ENCODE results near the gene CHI3L1.

The CHI3L1 gene

GRCh38 chr1:203133970-203134725 is 52.4 kb downstream of the CHI3L1 start:
- no peak for DNase-seq (ENCODE audit: low read depth)

- DNase-seq (ENCODE audit: low read depth) = no peak
These were observed 54.8 kb downstream of the CHI3L1 start for GRCh38 chr1:203131548-203132200.

GRCh38 chr1:203130358-203130985 is 56.0 kb downstream of the CHI3L1 start:
- no peak for DNase-seq (ENCODE audit: low read depth)

DNA sequence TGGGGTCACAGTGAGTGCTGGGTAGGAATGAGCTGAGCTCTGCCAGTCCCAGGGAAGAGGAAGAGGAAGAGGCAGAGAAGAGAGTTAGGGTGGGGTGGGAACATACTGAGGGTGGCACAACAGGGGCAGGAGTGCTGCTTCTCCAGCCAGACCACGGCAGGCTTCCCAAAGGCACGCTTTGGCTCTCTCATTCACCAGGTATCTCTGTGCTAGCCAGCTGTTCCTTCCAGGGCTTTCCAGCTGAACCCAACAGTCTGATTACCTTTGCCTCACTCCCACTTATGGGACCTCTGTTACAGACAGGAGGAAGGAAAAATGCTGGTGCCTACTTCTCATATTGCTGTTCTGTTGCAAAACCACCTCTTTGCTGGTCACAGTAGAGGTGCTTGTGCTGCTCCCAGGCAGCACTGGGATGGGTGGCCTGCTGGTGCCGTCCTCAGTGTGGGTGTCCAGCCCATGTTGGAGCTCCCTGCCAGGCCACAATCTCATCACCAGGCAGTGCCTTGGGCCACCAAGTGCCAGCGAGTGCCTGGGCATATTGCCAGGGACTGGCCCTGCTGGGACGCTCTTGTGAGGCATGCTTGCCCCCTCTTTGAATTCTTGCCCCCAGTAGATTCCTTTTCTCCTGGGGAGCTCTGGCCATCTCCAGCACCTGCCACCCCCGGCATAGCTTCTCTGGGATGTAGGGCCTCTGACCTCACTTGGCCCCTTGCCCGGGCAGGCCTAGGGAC is 56.8 kb downstream of the CHI3L1 start:
- DNase-seq (ENCODE audit: low read depth) = no peak
